ENCODE measurements around the gene GAB1.

The GAB1 gene

DNA sequence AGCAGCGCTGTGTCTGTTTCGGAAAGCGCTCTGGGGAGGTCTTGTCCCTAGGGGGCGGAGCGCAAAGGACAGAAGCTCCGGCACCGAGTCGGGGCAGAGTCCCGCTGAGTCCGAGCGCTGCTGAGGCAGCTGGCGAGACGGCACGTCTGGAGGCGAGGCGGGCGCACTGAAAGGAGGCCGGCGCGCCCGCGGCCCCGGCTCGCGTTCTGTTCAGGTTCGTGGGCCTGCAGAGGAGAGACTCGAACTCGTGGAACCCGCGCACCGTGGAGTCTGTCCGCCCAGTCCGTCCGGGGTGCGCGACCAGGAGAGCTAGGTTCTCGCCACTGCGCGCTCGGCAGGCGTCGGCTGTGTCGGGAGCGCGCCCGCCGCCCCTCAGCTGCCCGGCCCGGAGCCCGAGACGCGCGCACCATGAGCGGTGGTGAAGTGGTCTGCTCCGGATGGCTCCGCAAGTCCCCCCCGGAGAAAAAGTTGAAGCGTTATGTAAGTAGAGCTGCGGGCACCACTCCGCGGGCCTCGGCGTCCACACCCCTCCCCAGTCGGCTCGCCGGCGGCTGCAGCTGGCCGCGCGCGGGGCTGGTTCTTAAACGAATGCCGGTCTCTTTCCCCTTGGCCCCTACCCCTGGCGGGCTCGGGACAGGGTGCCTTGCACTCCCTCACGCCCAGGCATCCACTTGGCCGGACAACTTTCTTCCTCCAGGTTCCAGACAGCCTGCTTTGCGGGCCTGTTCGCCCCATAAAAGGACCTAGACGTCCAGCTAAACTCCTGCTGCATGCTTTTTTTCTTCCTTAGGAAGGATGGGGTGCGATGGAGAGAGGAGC lies at the start of gene GAB1:
Gene GAB1, plus strand, starts transcription at position 96 of the 819 bp plus-strand sequence. Its CDS starts 313 bp downstream, at position 409.
- peak within 1 kb of the TSS; percentile 85 for H3K4me3 Mint-ChIP-seq
- H3K27ac Mint-ChIP-seq: peak within 1 kb of the TSS; percentile 51
- H3K36me3 Mint-ChIP-seq (ENCODE audit: low read depth): no peaks in the 10 kb centered on the region
- H3K4me1 Mint-ChIP-seq (ENCODE audit: low read depth): peaks cover 6% of the 10 kb centered on the region
- H3K9me3 Mint-ChIP-seq: no peaks in the 10 kb centered on the region
- peaks cover 42% of the 10 kb centered on the region for H3K27me3 Mint-ChIP-seq

DNA sequence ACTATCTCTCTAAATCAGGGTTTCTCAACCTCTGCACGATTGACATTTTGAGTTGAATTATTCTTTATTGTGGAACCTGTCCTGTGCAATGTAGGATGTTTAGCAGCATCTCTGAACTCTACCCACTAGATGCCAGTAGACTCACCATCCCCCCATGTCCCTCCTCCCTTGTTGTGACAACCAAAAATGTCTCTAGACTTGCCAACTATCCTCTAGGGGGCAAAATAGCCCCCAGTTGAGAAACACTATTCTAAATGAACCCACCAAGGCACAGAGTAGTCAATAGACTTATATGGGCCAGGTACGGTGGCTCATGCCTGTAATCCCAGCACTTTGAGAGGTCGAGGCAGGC lies 49.1 kb upstream of the GAB1 start:
- H3K9me3 Mint-ChIP-seq: no peaks in the 10 kb centered on the region
- no peak overlapping the region for H3K4me3 Mint-ChIP-seq
- no peaks in the 10 kb centered on the region for H3K27me3 Mint-ChIP-seq
- no peak overlapping the region for H3K27ac Mint-ChIP-seq
- H3K36me3 Mint-ChIP-seq (ENCODE audit: low read depth): no peaks in the 10 kb centered on the region
- H3K4me1 Mint-ChIP-seq (ENCODE audit: low read depth): no peaks in the 10 kb centered on the region

DNA sequence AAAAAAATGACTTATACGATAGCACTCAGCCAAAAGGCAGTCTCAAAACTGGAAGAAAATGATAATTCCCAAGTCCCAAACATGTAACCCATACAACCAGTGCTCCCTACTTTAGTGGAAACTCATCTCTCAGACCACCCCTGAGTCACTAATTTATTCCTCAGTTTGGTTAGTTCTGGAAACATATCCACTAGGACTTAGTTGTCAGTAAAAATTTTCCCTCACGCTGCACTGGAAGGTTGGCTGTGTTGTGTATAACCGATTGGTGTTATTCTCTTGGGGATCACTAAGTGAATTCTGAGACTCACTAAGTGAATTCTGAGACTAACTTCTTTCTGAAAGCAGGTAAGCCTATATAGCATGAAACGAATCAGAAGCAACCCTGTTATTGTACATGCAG lies 48.5 kb upstream of the GAB1 start:
- Mint-ChIP-seq H3K27ac (no peak overlapping the region), H3K36me3 (ENCODE audit: low read depth) (no peaks in the 10 kb centered on the region), H3K4me1 (ENCODE audit: low read depth) (no peaks in the 10 kb centered on the region), H3K4me3 (no peak overlapping the region), H3K9me3 (no peaks in the 10 kb centered on the region), H3K27me3 (no peaks in the 10 kb centered on the region)

DNA sequence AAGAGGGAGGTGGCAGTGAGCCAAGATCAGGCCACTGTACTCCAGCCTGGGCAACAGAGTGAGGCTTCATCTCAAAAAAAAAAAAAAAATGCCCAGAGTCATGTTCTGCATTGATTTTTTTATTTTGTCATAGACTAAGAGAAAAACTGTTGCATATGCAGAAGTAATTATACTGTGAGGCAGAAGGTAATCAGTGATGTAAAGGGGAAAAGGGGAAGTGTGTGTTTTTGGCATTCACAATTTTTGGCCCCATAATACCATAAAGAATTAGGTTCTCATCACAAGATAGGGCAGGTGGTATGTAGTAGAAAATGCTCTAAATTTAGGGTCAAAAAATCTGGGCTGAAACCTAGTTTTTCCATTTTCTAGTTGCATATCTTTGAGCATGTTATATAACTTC lies 47.3 kb upstream of the GAB1 start:
- no peaks in the 10 kb centered on the region for H3K27me3 Mint-ChIP-seq
- no peak overlapping the region for H3K4me3 Mint-ChIP-seq
- no peaks in the 10 kb centered on the region for H3K36me3 Mint-ChIP-seq (ENCODE audit: low read depth)
- H3K9me3 Mint-ChIP-seq: no peaks in the 10 kb centered on the region
- no peak overlapping the region for H3K27ac Mint-ChIP-seq
- H3K4me1 Mint-ChIP-seq (ENCODE audit: low read depth): no peaks in the 10 kb centered on the region

DNA sequence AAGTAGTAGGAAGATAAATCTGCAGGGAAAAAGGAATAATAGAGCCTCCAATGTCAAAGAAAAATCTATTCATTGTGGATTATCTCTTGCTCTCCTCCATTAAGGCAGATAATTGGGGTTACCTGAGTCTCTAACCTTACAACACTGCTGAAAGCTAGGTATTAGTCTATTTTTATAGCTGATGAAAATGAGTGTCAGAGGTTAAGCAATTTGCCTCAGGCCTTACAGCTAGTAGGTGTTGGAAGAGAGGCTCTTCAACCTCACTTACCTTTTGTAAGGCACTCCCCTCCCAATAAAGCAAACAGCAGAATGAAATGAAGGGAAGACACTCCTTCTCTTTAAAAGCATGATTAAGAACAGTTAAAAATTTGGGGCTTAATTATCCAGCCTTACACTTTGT lies 45.4 kb upstream of the GAB1 start:
- H3K9me3 Mint-ChIP-seq: no peaks in the 10 kb centered on the region
- no peak overlapping the region for H3K4me3 Mint-ChIP-seq
- no peaks in the 10 kb centered on the region for H3K27me3 Mint-ChIP-seq
- no peaks in the 10 kb centered on the region for H3K36me3 Mint-ChIP-seq (ENCODE audit: low read depth)
- H3K27ac Mint-ChIP-seq: no peak overlapping the region
- no peaks in the 10 kb centered on the region for H3K4me1 Mint-ChIP-seq (ENCODE audit: low read depth)

DNA sequence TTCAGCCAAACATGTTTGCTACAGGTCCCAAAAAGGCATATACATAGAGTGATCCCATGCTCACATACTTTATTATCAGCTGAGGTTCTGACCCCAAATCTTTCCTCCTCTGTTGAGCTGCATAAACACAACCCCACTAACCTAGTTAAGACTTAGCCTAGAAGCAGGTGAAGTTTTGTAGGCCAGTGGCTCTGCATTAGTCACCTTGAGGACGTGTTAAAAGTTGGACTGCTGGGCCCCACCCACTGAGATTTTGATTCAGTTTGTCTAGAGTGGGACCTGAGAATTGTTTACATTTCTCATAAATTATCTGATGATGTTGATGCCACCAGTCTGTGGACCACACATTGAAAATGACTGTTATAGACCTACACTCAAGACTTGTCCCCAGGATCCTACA lies 43.8 kb upstream of the GAB1 start:
- H3K36me3 Mint-ChIP-seq (ENCODE audit: low read depth): no peaks in the 10 kb centered on the region
- no peak overlapping the region for H3K4me3 Mint-ChIP-seq
- H3K9me3 Mint-ChIP-seq: no peaks in the 10 kb centered on the region
- H3K27ac Mint-ChIP-seq: no peak overlapping the region
- no peaks in the 10 kb centered on the region for H3K4me1 Mint-ChIP-seq (ENCODE audit: low read depth)
- no peaks in the 10 kb centered on the region for H3K27me3 Mint-ChIP-seq

DNA sequence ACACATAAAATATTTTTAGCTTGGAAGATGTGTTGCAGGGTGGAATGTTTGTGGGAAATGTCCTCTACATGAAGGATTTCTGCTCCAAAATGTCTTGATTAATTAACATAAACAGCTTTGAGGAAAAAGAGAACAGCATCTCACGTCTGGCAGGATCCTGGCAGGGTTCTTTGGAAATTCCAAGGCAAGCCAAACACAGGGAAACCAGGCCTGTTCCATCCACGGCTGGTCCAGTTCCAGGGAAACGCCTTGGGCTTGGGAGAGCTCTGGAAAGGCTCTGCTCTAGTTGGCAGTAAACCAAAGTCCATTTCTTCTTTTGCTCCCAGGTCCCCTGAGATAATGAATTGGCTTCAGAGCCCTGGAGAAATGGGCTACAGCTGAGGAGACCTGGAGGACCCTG lies 42.4 kb upstream of the GAB1 start:
- Mint-ChIP-seq H3K27ac (no peak overlapping the region), H3K4me3 (no peak overlapping the region), H3K4me1 (ENCODE audit: low read depth) (no peaks in the 10 kb centered on the region), H3K36me3 (ENCODE audit: low read depth) (no peaks in the 10 kb centered on the region), H3K9me3 (no peaks in the 10 kb centered on the region), H3K27me3 (no peaks in the 10 kb centered on the region)

DNA sequence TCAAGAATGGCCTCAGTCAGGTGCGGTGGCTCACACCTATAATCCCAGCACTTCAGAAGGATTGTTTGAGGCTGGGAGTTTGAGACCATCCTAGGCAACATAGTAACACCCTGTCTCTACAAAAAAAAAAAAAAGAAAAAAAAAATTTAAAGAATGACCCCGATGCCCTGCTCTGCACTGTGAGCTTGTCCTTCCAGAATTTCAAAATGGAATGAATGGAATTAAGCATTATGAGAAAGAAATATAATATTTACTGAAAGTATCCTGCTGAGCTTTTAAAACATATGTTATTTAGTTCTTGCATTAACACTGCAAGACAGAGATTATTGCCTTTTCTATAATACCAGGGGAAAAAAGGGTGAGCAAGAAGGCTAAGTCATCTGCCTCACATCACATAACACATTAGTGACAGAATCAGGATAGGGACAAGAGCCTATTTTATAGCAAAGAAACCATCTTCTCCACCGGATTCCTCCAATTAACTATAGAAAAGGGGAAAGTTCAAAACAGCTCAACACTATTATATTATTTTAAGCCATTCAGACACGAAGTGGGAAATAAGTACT lies 41.9 kb upstream of the GAB1 start:
- Mint-ChIP-seq H3K27ac (no peak overlapping the region), H3K4me3 (no peak overlapping the region), H3K36me3 (ENCODE audit: low read depth) (no peaks in the 10 kb centered on the region), H3K4me1 (ENCODE audit: low read depth) (no peaks in the 10 kb centered on the region), H3K27me3 (no peaks in the 10 kb centered on the region), H3K9me3 (no peaks in the 10 kb centered on the region)

DNA sequence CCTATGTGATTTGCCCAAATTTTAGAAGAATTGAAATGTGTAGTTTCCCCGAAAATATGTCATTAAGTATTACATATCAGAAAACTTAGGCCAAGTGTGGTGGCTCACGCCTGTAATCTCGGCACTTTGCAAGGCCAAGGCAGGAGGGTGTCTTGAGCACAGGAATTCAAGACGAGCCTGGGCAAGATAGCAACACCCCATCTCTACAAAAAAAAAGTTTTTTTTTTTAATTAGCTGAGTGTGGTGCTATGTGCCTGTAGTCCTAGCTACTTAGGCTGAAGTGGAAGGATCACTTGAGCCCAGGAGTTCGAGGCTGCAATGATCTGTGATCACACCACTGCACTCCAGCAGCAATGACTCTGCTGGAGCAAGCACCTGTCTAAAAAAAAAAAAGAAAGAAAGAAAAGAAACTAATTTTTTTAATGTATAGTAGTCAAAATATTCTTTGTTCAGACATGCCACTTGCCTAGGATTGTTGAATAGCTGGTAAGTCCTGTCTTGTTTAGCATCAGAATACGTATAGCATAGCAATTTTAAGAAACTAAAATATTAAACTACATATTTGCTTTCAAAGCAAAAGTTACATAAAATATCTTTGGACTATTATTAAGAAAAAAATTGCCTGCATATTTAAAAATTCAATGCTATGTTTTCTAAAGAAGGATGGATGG lies 40.1 kb upstream of the GAB1 start:
- Mint-ChIP-seq H3K4me1 (ENCODE audit: low read depth) (no peaks in the 10 kb centered on the region), H3K27ac (no peak overlapping the region), H3K4me3 (no peak overlapping the region), H3K27me3 (peaks cover 4% of the 10 kb centered on the region), H3K9me3 (no peaks in the 10 kb centered on the region), H3K36me3 (ENCODE audit: low read depth) (no peaks in the 10 kb centered on the region)

DNA sequence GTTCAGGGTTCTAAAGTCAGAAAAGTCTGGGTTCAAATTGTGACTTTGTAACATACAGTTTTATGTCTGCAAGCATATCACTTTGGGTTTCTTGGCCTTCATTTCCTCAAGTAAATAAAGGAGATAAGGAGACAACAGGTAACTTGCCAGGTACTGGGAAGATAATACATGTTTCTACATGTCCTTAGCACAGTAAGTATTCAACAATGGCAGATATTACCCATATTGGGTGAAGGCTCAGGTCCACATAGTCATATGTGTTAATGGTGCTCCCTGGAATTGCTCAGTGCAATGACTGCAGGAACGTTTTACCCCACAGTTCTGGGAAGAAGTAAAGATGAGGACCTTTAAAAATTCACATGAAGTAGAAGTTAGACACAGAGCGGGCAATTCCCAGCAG lies 35.8 kb upstream of the GAB1 start:
- Mint-ChIP-seq H3K27ac (no peak overlapping the region), H3K4me1 (ENCODE audit: low read depth) (no peaks in the 10 kb centered on the region), H3K36me3 (ENCODE audit: low read depth) (no peaks in the 10 kb centered on the region), H3K27me3 (peaks cover 8% of the 10 kb centered on the region), H3K4me3 (no peak overlapping the region), H3K9me3 (no peaks in the 10 kb centered on the region)

DNA sequence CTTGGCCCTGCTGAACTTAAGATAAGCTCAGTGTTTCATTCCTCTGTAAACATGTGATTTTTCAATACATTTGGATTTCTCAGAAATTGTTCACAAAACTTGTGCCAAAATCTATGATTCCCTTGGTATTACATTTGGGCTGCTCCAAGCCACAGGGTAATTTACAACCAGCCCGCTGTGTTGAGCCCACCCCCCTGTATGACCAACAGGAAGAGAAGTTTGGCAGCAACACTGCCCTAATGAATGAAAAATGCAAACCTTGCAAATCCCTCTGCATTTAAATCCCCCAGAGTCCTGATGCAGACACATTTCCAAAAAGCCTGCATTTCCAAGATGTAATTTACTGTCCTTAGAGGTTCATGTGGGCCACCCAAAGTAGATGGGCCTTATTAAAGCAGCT lies 34.1 kb upstream of the GAB1 start:
- Mint-ChIP-seq H3K4me1 (ENCODE audit: low read depth) (no peaks in the 10 kb centered on the region), H3K27ac (no peak overlapping the region), H3K4me3 (no peak overlapping the region), H3K9me3 (no peaks in the 10 kb centered on the region), H3K36me3 (ENCODE audit: low read depth) (no peaks in the 10 kb centered on the region), H3K27me3 (peaks cover 8% of the 10 kb centered on the region)

DNA sequence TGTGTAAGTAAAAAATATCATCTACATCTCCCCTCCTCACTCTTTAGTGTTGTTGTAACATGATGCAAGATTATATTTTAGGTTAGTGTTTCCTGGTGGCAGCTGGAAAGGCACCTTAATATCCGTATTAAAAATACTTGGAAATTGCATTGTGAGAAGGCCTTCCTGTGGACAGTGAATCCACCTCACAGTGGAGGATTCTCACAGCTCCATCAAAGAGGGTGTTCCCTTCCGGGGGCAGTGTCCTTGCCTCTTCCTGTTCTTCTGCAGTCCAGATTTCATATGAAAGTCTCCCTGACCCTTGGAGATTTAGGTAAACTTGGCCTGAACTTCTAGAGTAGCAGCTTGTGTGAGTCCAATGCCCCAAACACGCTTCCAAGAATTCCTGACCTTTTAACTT lies 29.9 kb upstream of the GAB1 start:
- H3K27me3 Mint-ChIP-seq: peaks cover 4% of the 10 kb centered on the region
- no peaks in the 10 kb centered on the region for H3K4me1 Mint-ChIP-seq (ENCODE audit: low read depth)
- no peaks in the 10 kb centered on the region for H3K9me3 Mint-ChIP-seq
- H3K4me3 Mint-ChIP-seq: no peak overlapping the region
- no peaks in the 10 kb centered on the region for H3K36me3 Mint-ChIP-seq (ENCODE audit: low read depth)
- H3K27ac Mint-ChIP-seq: no peak overlapping the region

DNA sequence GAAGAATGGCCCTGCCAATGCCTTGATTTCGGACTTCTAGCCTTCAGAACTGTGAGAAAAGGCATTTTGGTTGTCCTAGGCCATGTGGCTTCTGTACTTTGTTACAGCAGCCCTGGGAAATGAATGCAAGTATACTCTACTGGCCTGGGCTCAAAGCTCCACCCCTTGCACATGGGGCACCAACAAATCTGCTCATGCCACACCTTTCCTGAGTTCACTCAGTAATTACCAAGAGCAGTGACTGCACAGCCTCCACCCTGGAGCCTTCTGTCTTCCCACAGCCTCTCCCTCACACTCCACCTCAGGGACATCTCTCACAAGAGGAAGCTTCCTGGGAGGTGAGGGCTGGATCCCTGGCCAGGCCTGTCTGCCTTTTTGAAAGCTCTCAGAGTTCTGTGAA lies 29.1 kb upstream of the GAB1 start:
- no peak overlapping the region for H3K27ac Mint-ChIP-seq

DNA sequence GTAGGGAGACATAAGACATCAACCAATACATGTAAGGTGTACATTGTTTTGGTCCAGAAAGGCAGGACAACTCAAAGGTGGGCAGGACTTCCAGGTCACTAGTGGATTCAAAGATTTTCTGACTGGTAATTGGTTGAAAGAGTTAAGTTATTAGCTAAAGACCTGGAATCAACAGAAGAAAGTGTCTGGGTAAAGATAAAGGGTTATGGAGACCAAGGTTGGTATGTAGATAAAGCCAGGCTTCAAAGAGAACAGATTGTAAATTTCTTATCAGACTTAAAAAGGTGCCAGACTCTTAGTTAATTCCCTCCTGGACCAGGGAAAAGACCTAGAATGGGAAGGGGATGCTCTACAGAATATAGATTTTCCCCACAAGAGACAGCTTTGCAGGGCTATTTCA lies 28.3 kb upstream of the GAB1 start:
- no peaks in the 10 kb centered on the region for H3K36me3 Mint-ChIP-seq (ENCODE audit: low read depth)
- no peaks in the 10 kb centered on the region for H3K4me1 Mint-ChIP-seq (ENCODE audit: low read depth)
- H3K27me3 Mint-ChIP-seq: no peaks in the 10 kb centered on the region
- H3K27ac Mint-ChIP-seq: no peak overlapping the region
- H3K4me3 Mint-ChIP-seq: no peak overlapping the region
- no peaks in the 10 kb centered on the region for H3K9me3 Mint-ChIP-seq

More for the DNA sequence above, 29.1 kb upstream of the GAB1 start:
- H3K36me3 Mint-ChIP-seq (ENCODE audit: low read depth): no peaks in the 10 kb centered on the region
- H3K4me1 Mint-ChIP-seq (ENCODE audit: low read depth): no peaks in the 10 kb centered on the region
- peaks cover 2% of the 10 kb centered on the region for H3K27me3 Mint-ChIP-seq
- H3K9me3 Mint-ChIP-seq: no peaks in the 10 kb centered on the region
- no peak overlapping the region for H3K4me3 Mint-ChIP-seq

DNA sequence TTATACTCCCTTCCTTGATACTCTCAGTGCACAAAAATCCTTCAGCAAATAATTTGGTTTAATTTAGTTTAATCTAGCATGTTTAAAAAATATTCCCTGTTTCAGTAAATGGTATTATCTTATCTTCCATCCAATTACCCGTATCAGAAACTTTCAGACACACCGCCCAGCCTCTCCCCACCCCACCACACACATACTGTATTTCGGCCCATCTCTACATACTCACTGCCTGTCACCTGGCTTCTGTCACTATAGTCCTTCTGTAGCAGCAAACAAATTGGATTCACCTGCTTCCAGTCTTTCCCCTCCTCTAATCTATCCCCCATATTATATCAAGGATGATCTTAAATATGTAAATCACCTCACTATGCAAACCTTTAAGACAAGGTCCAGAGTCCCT lies 24.8 kb upstream of the GAB1 start:
- Mint-ChIP-seq H3K4me3 (no peak overlapping the region), H3K27me3 (peaks cover 5% of the 10 kb centered on the region), H3K27ac (no peak overlapping the region), H3K4me1 (ENCODE audit: low read depth) (no peaks in the 10 kb centered on the region), H3K36me3 (ENCODE audit: low read depth) (no peaks in the 10 kb centered on the region), H3K9me3 (no peaks in the 10 kb centered on the region)
